K562 (cell line): ENCODE measurements around the gene C12orf42. TPM values are rescaled to one million over a fixed set of nuclear protein-coding genes. Genes with fewer than 3 reads are reported as not detected.

Experiments
- CREB3 ChIP-seq: fragments of 450-650 bp; conservative IDR thresholded peaks from 2 replicates; pipeline ENCODE4 v1.6.1; 2016; ENCODE audit warnings: missing genetic modification characterization, low read depth, mild to moderate bottlenecking, missing compliant biosample characterization, moderate library complexity
- HMG20A ChIP-seq: fragments of 450-650 bp; formaldehyde crosslinking; conservative IDR thresholded peaks from 2 replicates; pipeline ENCODE4 v1.4.0; 2020; ENCODE audit warnings: mild to moderate bottlenecking, mixed read lengths
- KLF10 ChIP-seq: fragments of 250-450 bp; sonication (Bioruptor Pico); IDR thresholded peaks from 2 replicates; pipeline ENCODE4 v1.6.1; 2021; ENCODE audit warnings: matching md5 sums
- TAF1 ChIP-seq: IDR thresholded peaks from 2 replicates; pipeline ENCODE4 v1.6.1; 2011; ENCODE audit warnings: mild to moderate bottlenecking, low read length, moderate library complexity; ENCODE audit not compliant: insufficient read depth, control insufficient read depth, severe bottlenecking; ENCODE audit errors: extremely low read depth
- ZBTB40 ChIP-seq, 2 experiments: fragments of 450-650 bp in 1 of 2; sonication (generic) in 1 of 2; formaldehyde crosslinking in 1 of 2; IDR thresholded peaks; 2 replicates each; pipeline versions ENCODE4 v1.7.1 to v1.9.0; 2016 to 2022; ENCODE audit warnings: inconsistent platforms in 1 of 2, mild to moderate bottlenecking in 1 of 2, missing genetic modification reagents in 1 of 2
- polyA plus RNA-seq, 8 experiments: library from polyadenylated mRNA; depleted of rRNA in 4 of 8; stranded (reverse) in 5 of 8; unstranded in 3 of 8; fragments of >200 nt; fragmentation: Nextera tagmentation in 2 of 8; fragmentation: Illumina TruSeq in 1 of 8; extraction: Ambion mirVana in 2 of 8; extraction: Trizol in 1 of 8; gene quantifications; 2 replicates each; pipeline versions ENCODE4 v1.2.1 to v1.2.3, GENCODE V29; 2011 to 2014; ENCODE audit warnings: inconsistent platforms in 1 of 8, missing spikeins in 1 of 8
- total RNA-seq, 7 experiments: library from RNA; depleted of rRNA in 6 of 7; stranded (reverse); fragments of >200 nt in 6 of 7; fragmentation: Illumina TruSeq in 2 of 7; extraction: Trizol in 2 of 7; gene quantifications; 2 replicates each; pipeline versions ENCODE4 v1.2.1 to v1.2.3, GENCODE V29; 2011 to 2021; ENCODE audit warnings: low replicate concordance in 1 of 7
- TF ChIP-seq, protein P1 (sequence below): sonication (generic); formaldehyde crosslinking; IDR thresholded peaks from 2 replicates; pipeline ENCODE4 v1.8.0; 2022; ENCODE audit warnings: mild to moderate bottlenecking, missing genetic modification reagents, borderline replicate concordance
- TF ChIP-seq, protein P2 (sequence below), 2 experiments: fragments of 450-650 bp in 1 of 2; sonication (generic) in 1 of 2; formaldehyde crosslinking in 1 of 2; IDR thresholded peaks in 1 of 2; conservative IDR thresholded peaks in 1 of 2; 2 replicates each; pipeline versions ENCODE4 v1.6.1 to v1.8.1; 2016 to 2023; ENCODE audit warnings: mild to moderate bottlenecking in 2 of 2, moderate library complexity in 2 of 2, inconsistent platforms in 1 of 2, missing genetic modification reagents in 1 of 2
- TF ChIP-seq, protein P3 (sequence below): fragments of 250-450 bp; sonication (Bioruptor Pico); IDR thresholded peaks from 2 replicates; pipeline ENCODE4 v1.4.0; 2020; ENCODE audit warnings: mild to moderate bottlenecking, moderate library complexity

C12orf42 gene
- total and polyA plus RNA-seq, 9 of the 15 experiments (the other 6 are each of a cell fraction or from before 2014, with no cell fraction given): not detected

DNA sequence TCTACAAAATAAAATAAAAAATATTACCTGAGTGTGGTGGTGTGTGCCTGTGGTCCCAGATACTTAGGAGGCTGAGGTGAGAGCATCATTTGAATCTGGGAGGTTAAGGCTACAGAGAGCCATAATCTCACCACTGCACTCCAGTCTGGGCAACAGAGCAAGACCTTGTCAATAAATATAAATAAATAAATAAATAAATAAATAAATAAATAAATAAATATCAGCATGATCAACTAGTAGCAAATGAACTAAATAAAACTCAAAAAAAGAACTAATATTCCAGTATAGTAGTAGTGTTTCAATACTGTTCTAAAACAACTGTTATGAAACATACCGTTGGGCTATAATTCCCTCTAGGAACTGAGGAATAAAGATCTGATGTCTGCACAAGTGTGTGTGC lies 74.4 kb downstream of the C12orf42 start (continued):
- TF ChIP-seq ZBTB40 (IDR thresholded peaks at IDR 0.05): no peak
- no peak for TF ChIP-seq ZBTB40 (CRISPR knock-in tag; IDR thresholded peaks at IDR 0.05)
- TF ChIP-seq, protein P1, sequence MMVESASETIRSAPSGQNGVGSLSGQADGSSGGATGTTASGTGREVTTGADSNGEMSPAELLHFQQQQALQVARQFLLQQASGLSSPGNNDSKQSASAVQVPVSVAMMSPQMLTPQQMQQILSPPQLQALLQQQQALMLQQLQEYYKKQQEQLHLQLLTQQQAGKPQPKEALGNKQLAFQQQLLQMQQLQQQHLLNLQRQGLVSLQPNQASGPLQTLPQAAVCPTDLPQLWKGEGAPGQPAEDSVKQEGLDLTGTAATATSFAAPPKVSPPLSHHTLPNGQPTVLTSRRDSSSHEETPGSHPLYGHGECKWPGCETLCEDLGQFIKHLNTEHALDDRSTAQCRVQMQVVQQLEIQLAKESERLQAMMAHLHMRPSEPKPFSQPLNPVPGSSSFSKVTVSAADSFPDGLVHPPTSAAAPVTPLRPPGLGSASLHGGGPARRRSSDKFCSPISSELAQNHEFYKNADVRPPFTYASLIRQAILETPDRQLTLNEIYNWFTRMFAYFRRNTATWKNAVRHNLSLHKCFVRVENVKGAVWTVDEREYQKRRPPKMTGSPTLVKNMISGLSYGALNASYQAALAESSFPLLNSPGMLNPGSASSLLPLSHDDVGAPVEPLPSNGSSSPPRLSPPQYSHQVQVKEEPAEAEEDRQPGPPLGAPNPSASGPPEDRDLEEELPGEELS: no peak
- TF ChIP-seq KLF10: no peak
- TF ChIP-seq CREB3 (tag): no peak
- TF ChIP-seq, protein P2, sequence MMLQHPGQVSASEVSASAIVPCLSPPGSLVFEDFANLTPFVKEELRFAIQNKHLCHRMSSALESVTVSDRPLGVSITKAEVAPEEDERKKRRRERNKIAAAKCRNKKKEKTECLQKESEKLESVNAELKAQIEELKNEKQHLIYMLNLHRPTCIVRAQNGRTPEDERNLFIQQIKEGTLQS (IDR thresholded peaks at IDR 0.05): no peak
- TF ChIP-seq, protein P2 (CRISPR knock-in tag; conservative IDR thresholded peaks at IDR 0.05): no peak
- TF ChIP-seq, protein P3, sequence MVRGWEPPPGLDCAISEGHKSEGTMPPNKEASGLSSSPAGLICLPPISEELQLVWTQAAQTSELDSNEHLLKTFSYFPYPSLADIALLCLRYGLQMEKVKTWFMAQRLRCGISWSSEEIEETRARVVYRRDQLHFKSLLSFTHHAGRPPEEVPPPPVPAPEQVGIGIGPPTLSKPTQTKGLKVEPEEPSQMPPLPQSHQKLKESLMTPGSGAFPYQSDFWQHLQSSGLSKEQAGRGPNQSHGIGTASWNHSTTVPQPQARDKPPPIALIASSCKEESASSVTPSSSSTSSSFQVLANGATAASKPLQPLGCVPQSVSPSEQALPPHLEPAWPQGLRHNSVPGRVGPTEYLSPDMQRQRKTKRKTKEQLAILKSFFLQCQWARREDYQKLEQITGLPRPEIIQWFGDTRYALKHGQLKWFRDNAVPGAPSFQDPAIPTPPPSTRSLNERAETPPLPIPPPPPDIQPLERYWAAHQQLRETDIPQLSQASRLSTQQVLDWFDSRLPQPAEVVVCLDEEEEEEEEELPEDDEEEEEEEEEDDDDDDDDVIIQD (CRISPR knock-in tag): no peak
- TF ChIP-seq TAF1: no peak
- no peak for TF ChIP-seq HMG20A (CRISPR knock-in tag)
